Measurements from ENCODE around the gene ODAD3.
"Not testable (repeated sequence)": the region's sequence is repeated elsewhere in the genome, so short reads cannot be mapped to it uniquely, and the experiment has no call there.

Gene ODAD3

DNA sequence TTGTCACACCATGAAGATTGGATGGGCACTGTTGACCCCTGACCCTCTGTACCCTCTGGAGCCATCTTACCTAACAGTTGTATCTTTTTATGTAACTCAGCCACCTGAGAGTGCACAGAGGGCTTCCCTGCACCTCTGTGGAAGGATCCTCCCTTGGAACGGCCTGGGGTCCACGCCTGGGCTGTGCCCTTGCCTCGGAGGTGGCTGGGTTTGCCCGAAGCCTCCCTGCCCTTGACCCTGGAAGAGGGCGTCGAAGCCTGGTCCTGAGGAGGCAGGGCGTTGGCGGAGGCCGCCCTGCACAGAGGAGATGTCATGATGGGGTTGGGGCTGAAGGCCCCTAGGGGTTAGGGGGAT, 241 bp downstream of the ODAD3 start:
- Histone ChIP-seq H3K9ac (ENCODE audit: low read length) (peak overlapping the region; percentile 80), H4K20me1 (ENCODE audit: low read depth, low read length) (no peaks in the 10 kb centered on the region), H3K4me3 (ENCODE audit: insufficient read depth, low read length, poor library complexity, severe bottlenecking) (peak overlapping the region; percentile 67)

DNA sequence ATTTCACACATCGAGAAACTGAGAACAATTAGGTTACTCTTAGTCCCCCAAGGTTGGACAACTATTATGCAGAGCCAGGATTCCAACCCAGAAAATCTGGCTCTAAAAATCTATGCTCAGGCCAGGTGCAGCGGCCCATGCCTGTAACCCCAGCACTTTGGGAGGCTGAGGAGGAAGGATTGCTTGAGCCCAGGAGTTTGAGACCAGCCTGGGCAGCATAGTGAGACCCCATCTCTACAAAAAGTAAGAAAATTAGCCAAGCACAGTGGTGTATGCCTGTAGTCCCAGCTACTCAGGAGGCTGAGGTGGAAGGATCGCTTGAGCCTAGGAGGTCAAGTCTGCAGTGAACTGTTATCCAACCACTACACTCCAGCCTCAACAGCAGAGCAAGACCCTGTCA, 1.4 kb downstream of the ODAD3 start:
- H3K9me2 ChIP-seq (replicated peaks; ENCODE audit: insufficient read depth, low read length); H2AFZ ChIP-seq (ENCODE audit: low read depth, low read length, severe bottlenecking); H3K27ac ChIP-seq (ENCODE audit: low read depth, low read length); H3K27me3 ChIP-seq (ENCODE audit: low read length); H3F3A ChIP-seq (ENCODE audit: insufficient read depth); H3K4me2 ChIP-seq (ENCODE audit: low read depth, low read length, poor library complexity, severe bottlenecking); H3K4me3 ChIP-seq (ENCODE audit: insufficient read depth, low read length, poor library complexity, severe bottlenecking); H3K9ac ChIP-seq (ENCODE audit: low read length); H3K36me3 ChIP-seq (ENCODE audit: low read length); H4K20me1 ChIP-seq (ENCODE audit: low read depth, low read length); H3K9me3 ChIP-seq (ENCODE audit: insufficient read depth, low read length): not testable (repeated sequence)
- peaks cover 11% of the 10 kb centered on the region for H3K79me2 ChIP-seq (ENCODE audit: insufficient read depth, low read length)

More for the DNA sequence above, 241 bp downstream of the ODAD3 start:
- Histone ChIP-seq H3K36me3 (ENCODE audit: low read length) (no peaks in the 10 kb centered on the region), H3K79me2 (ENCODE audit: insufficient read depth, low read length) (peaks cover 11% of the 10 kb centered on the region), H2AFZ (ENCODE audit: low read depth, low read length, severe bottlenecking) (peak overlapping the region; percentile 97), H3K9me3 (ENCODE audit: insufficient read depth, low read length) (no peaks in the 10 kb centered on the region), H3K9me2 (replicated peaks; ENCODE audit: insufficient read depth, low read length) (no peaks in the 10 kb centered on the region), H3K27ac (ENCODE audit: low read depth, low read length) (no peak overlapping the region), H3F3A (ENCODE audit: insufficient read depth) (no peaks in the 10 kb centered on the region), H3K27me3 (ENCODE audit: low read length) (no peaks in the 10 kb centered on the region), H3K4me2 (ENCODE audit: low read depth, low read length, poor library complexity, severe bottlenecking) (peak overlapping the region; percentile 71)
- TF ChIP-seq CTCF (IDR thresholded peaks at IDR 0.05; ENCODE audit: insufficient read depth, low read length, poor library complexity, severe bottlenecking): no peak
- TF ChIP-seq EZH2phosphoT487 (conservative IDR thresholded peaks at IDR 0.05; ENCODE audit: low read length): no peak

DNA sequence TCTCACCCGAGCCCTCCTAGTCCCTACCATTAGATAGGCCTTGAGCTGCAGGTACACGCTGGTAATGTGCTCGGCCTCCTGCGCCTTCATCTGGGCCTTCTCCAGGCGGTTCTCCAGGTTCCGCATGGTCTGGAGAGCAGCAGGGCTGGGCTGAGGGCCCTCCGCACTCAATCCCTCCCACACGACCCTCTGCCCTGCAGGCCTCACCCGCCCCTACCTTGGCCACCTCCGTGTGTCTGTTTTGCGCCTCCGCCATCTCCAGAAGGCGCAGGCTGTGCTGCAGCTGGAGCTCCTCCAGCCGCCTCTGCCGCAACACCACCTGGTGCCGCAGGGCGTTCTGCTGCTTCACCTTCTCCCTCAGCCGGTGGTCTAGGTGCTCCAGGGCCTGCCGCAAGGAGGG, 8.3 kb downstream of the ODAD3 start:
- Histone ChIP-seq H3K9ac (ENCODE audit: low read length) (no peak overlapping the region), H2AFZ (ENCODE audit: low read depth, low read length, severe bottlenecking) (no peak overlapping the region), H3K79me2 (ENCODE audit: insufficient read depth, low read length) (no peaks in the 10 kb centered on the region), H4K20me1 (ENCODE audit: low read depth, low read length) (no peaks in the 10 kb centered on the region), H3K4me3 (ENCODE audit: insufficient read depth, low read length, poor library complexity, severe bottlenecking) (no peak overlapping the region), H3F3A (ENCODE audit: insufficient read depth) (peaks cover 4% of the 10 kb centered on the region; the same call in 1 of the 2 replicates), H3K27ac (ENCODE audit: low read depth, low read length) (no peak overlapping the region), H3K27me3 (ENCODE audit: low read length) (no peaks in the 10 kb centered on the region), H3K9me3 (ENCODE audit: insufficient read depth, low read length) (no peaks in the 10 kb centered on the region), H3K4me2 (ENCODE audit: low read depth, low read length, poor library complexity, severe bottlenecking) (no peak overlapping the region), H3K9me2 (replicated peaks; ENCODE audit: insufficient read depth, low read length) (no peaks in the 10 kb centered on the region), H3K36me3 (ENCODE audit: low read length) (no peaks in the 10 kb centered on the region)
- TF ChIP-seq CTCF (IDR thresholded peaks at IDR 0.05; ENCODE audit: insufficient read depth, low read length, poor library complexity, severe bottlenecking) (no peak), EZH2phosphoT487 (conservative IDR thresholded peaks at IDR 0.05; ENCODE audit: low read length) (no peak)

GRCh38 chr19:11425719-11426457, 9.0 kb downstream of the ODAD3 start:
- Histone ChIP-seq H3K9me2 (replicated peaks; ENCODE audit: insufficient read depth, low read length) (no peaks in the 10 kb centered on the region), H3K27me3 (ENCODE audit: low read length) (no peaks in the 10 kb centered on the region), H3K27ac (ENCODE audit: low read depth, low read length) (no peak overlapping the region), H3K4me2 (ENCODE audit: low read depth, low read length, poor library complexity, severe bottlenecking) (no peak overlapping the region), H3K36me3 (ENCODE audit: low read length) (no peaks in the 10 kb centered on the region), H3K9me3 (ENCODE audit: insufficient read depth, low read length) (no peaks in the 10 kb centered on the region), H3K9ac (ENCODE audit: low read length) (no peak overlapping the region), H3F3A (ENCODE audit: insufficient read depth) (peaks cover 4% of the 10 kb centered on the region; the same call in 1 of the 2 replicates), H4K20me1 (ENCODE audit: low read depth, low read length) (no peaks in the 10 kb centered on the region), H3K79me2 (ENCODE audit: insufficient read depth, low read length) (no peaks in the 10 kb centered on the region), H3K4me3 (ENCODE audit: insufficient read depth, low read length, poor library complexity, severe bottlenecking) (no peak overlapping the region), H2AFZ (ENCODE audit: low read depth, low read length, severe bottlenecking) (no peak overlapping the region)
- TF ChIP-seq EZH2phosphoT487 (conservative IDR thresholded peaks at IDR 0.05; ENCODE audit: low read length) (no peak), CTCF (IDR thresholded peaks at IDR 0.05; ENCODE audit: insufficient read depth, low read length, poor library complexity, severe bottlenecking) (no peak)
